DND-41 (cell line): Measurements from ENCODE around the gene NEAT1.

ENCODE experiments used
- ATAC-seq: fragments of 200-7000 bp; cut with Tn5 transposase; 3 replicates; pipeline ENCODE4 v1.9.1; 2021; ENCODE audit warnings: low read depth; ENCODE audit not compliant: insufficient read depth
- DNase-seq: peaks from one replicate; pipeline ENCODE4 v3.0.0-alpha.2; 2020
- H2AFZ ChIP-seq: 2 replicates; pipeline ENCODE4 v1.6.0; 2012; ENCODE audit warnings: low read depth, low read length
- H3K27ac ChIP-seq: 2 replicates; pipeline ENCODE4 v1.5.1; 2012; ENCODE audit warnings: low read length, inconsistent platforms
- H3K27me3 ChIP-seq: fragments of 200-600 bp; sonication (generic); 2 replicates; pipeline ENCODE4 v1.6.0; 2012; ENCODE audit warnings: low read length, mild to moderate bottlenecking, inconsistent platforms; ENCODE audit not compliant: insufficient read depth, poor library complexity
- H3K36me3 ChIP-seq: 2 replicates; pipeline ENCODE4 v1.5.1; 2012; ENCODE audit warnings: low read length, inconsistent platforms; ENCODE audit not compliant: insufficient read depth
- H3K4me1 ChIP-seq: 2 replicates; pipeline ENCODE4 v1.5.1; 2012; ENCODE audit warnings: mild to moderate bottlenecking, low read length; ENCODE audit not compliant: insufficient read depth
- H3K4me2 ChIP-seq: 2 replicates; pipeline ENCODE4 v1.6.0; 2012; ENCODE audit warnings: mild to moderate bottlenecking, moderate library complexity, low read length, inconsistent platforms; ENCODE audit not compliant: insufficient read depth
- H3K4me3 ChIP-seq, 2 experiments: fragments of 200-600 bp in 1 of 2; shearing (Covaris generic) in 1 of 2; 2 replicates each; pipeline ENCODE4 v1.5.1; 2012 to 2016; ENCODE audit warnings: inconsistent platforms in 2 of 2, low read length in 2 of 2, mild to moderate bottlenecking in 2 of 2, low read depth in 1 of 2, moderate library complexity in 1 of 2
- H3K79me2 ChIP-seq: 2 replicates; pipeline ENCODE4 v1.6.0; 2012; ENCODE audit warnings: low read length, inconsistent platforms; ENCODE audit not compliant: insufficient read depth
- H3K9ac ChIP-seq: 2 replicates; pipeline ENCODE4 v1.6.0; 2012; ENCODE audit warnings: low read depth, mild to moderate bottlenecking, inconsistent platforms, low read length, moderate library complexity
- H3K9me3 ChIP-seq: 2 replicates; pipeline ENCODE4 v1.5.1; 2012; ENCODE audit warnings: low read length, moderate library complexity, mild to moderate bottlenecking, inconsistent platforms; ENCODE audit not compliant: insufficient read depth, severe bottlenecking
- H4K20me1 ChIP-seq: 2 replicates; pipeline ENCODE4 v1.6.0; 2012; ENCODE audit warnings: low read length; ENCODE audit not compliant: insufficient read depth
- CTCF ChIP-seq: IDR thresholded peaks from 2 replicates; pipeline ENCODE4 v1.5.1; 2012; ENCODE audit warnings: borderline replicate concordance, low read length, moderate library complexity, mild to moderate bottlenecking; ENCODE audit not compliant: poor library complexity, severe bottlenecking; ENCODE audit errors: extremely low read depth
- EZH2 ChIP-seq: IDR thresholded peaks from 3 replicates; pipeline ENCODE4 v1.6.1; 2012; ENCODE audit warnings: borderline replicate concordance, low read depth, mild to moderate bottlenecking, moderate library complexity, low read length, inconsistent platforms; ENCODE audit not compliant: severe bottlenecking

The NEAT1 gene

GRCh38 chr11:65429724-65430405 lies 7.3 kb downstream of the NEAT1 start:
- Histone ChIP-seq H3K36me3 (peaks cover 36% of the 10 kb centered on the region), H3K9me3 (no peaks in the 10 kb centered on the region), H3K9ac (0 out of 2 replicates have a peak overlapping the region, but pooled peaks have one; percentile 5), H3K4me2 (peak overlapping the region; percentile 86), H3K4me1 (peaks cover 61% of the 10 kb centered on the region), H3K79me2 (peaks cover 95% of the 10 kb centered on the region), H3K27me3 (no peaks in the 10 kb centered on the region), H2AFZ (no peak overlapping the region), H3K27ac (peak overlapping the region; percentile 62), H4K20me1 (peaks cover 78% of the 10 kb centered on the region), H3K4me3 (no peak overlapping the region; a peak in 1 of 4 replicates)
- DNase-seq = peak; percentile 70
- ATAC-seq = peak; percentile 41
- no peak for TF ChIP-seq CTCF
- TF ChIP-seq EZH2 = no peak

- H3K4me2 ChIP-seq = peak overlapping the region; percentile 86
- H4K20me1 ChIP-seq = peaks cover 75% of the 10 kb centered on the region
- H3K36me3 ChIP-seq = peaks cover 35% of the 10 kb centered on the region
- H3K79me2 ChIP-seq = peaks cover 94% of the 10 kb centered on the region
- H3K9ac ChIP-seq = 0 out of 2 replicates have a peak overlapping the region, but pooled peaks have one; percentile 5
- DNase-seq (no peak), ATAC-seq (peak; percentile 8; the same call in 1 of the 3 replicates)
- H3K27me3 ChIP-seq = no peaks in the 10 kb centered on the region
- H3K9me3 ChIP-seq = no peaks in the 10 kb centered on the region
- peak overlapping the region; percentile 62 for H3K27ac ChIP-seq
- no peak for TF ChIP-seq CTCF
- TF ChIP-seq EZH2 = no peak
- no peak overlapping the region for H2AFZ ChIP-seq
- peaks cover 54% of the 10 kb centered on the region for H3K4me1 ChIP-seq
- no peak overlapping the region for H3K4me3 ChIP-seq
Observed at GRCh38 chr11:65430406-65431217, 8.0 kb downstream of the NEAT1 start.

GRCh38 chr11:65431451-65432099 lies 9.0 kb downstream of the NEAT1 start:
- Histone ChIP-seq H3K79me2 (peaks cover 89% of the 10 kb centered on the region), H4K20me1 (peaks cover 71% of the 10 kb centered on the region), H3K27ac (no peak overlapping the region), H3K36me3 (peaks cover 25% of the 10 kb centered on the region), H3K9ac (no peak overlapping the region), H2AFZ (no peak overlapping the region), H3K4me2 (peak overlapping the region; percentile 4; the same call in 1 of the 2 replicates), H3K9me3 (no peaks in the 10 kb centered on the region), H3K4me3 (no peak overlapping the region), H3K27me3 (no peaks in the 10 kb centered on the region), H3K4me1 (peaks cover 45% of the 10 kb centered on the region)
- TF ChIP-seq EZH2 (no peak), CTCF (no peak)
- no peak for ATAC-seq
- DNase-seq = no peak
